B cell (primary cell): Measurements from ENCODE around the gene NOL12. TPM values are rescaled to one million over a fixed set of nuclear protein-coding genes. Genes with fewer than 3 reads are reported as not detected.
"Not testable (repeated sequence)": the region's sequence is repeated elsewhere in the genome, so short reads cannot be mapped to it uniquely, and the experiment has no call there.

ENCODE experiments used
- ATAC-seq: fragments of 200-7000 bp; cut with Tn5 transposase; one replicate; pipeline ENCODE4 v1.10.0; 2021; ENCODE audit warnings: low read depth, mild to moderate bottlenecking, moderate number of reproducible peaks, moderate library complexity
- CTCF ChIA-PET: fragments of 350-600 bp; sonication (Branson Sonifier 250); formaldehyde crosslinking; loops from one replicate; lab custom pipeline; 2021; ENCODE audit warnings: antibody characterized with exemption, inconsistent platforms; lab: Charles Lee
- POLR2A ChIA-PET: fragments of 350-600 bp; sonication (Branson Sonifier 250); formaldehyde crosslinking; loops from one replicate; lab custom pipeline; 2021; ENCODE audit warnings: antibody characterized with exemption; lab: Charles Lee
- DNase-seq: peaks from one replicate; pipeline ENCODE4 v3.0.0; 2013
- H2AFZ ChIP-seq: 2 replicates; pipeline ENCODE4 v1.6.1; 2012; ENCODE audit warnings: mild to moderate bottlenecking, low read depth, low read length; ENCODE audit not compliant: insufficient read depth, poor library complexity, severe bottlenecking
- H3K27ac ChIP-seq, 2 donors: 1 replicate in 1 of 2; 2 replicates in 1 of 2; pipeline ENCODE4 v1.5.1; 2012 to 2013; ENCODE audit warnings: low read length in 2 of 2, mild to moderate bottlenecking in 2 of 2, moderate library complexity in 1 of 2
- H3K27me3 ChIP-seq, 4 experiments: fragments of 200-600 bp in 1 of 4; sonication (generic) in 1 of 4; replicated peaks in 1 of 4; 1 replicate in 2 of 4; 2 replicates in 2 of 4; pipeline versions ENCODE4 v1.6.1 to v1.7.0; 2013 to 2016; ENCODE audit warnings: low read length in 3 of 4, mild to moderate bottlenecking in 2 of 4, mixed read lengths in 1 of 4, moderate library complexity in 1 of 4; ENCODE audit not compliant: insufficient read depth in 4 of 4, control insufficient read depth in 3 of 4; ENCODE audit errors: control extremely low read depth in 1 of 4
- H3K36me3 ChIP-seq, 2 experiments: replicated peaks in 1 of 2; 1 replicate in 1 of 2; 2 replicates in 1 of 2; pipeline versions ENCODE4 v1.6.1 to v1.7.1; 2013; ENCODE audit warnings: low read length in 1 of 2; ENCODE audit not compliant: insufficient read depth in 2 of 2, control insufficient read depth in 1 of 2; ENCODE audit errors: control extremely low read depth in 1 of 2, extremely low read depth in 1 of 2
- H3K4me1 ChIP-seq, 2 donors: fragments of 200-600 bp in 1 of 2; sonication (generic) in 1 of 2; 1 replicate in 1 of 2; 2 replicates in 1 of 2; pipeline versions ENCODE4 v1.5.1 to v1.6.1; 2013 to 2017; ENCODE audit warnings: low read length in 2 of 2; ENCODE audit not compliant: control insufficient read depth in 2 of 2, insufficient read depth in 2 of 2
- H3K4me2 ChIP-seq: replicated peaks from 2 replicates; pipeline ENCODE3; 2012; ENCODE audit warnings: mild to moderate bottlenecking, low read depth, low read length; ENCODE audit not compliant: poor library complexity, severe bottlenecking
- H3K4me3 ChIP-seq, 5 experiments: fragments of 200-600 bp in 1 of 5; sonication (generic) in 1 of 5; 1 replicate in 3 of 5; 2 replicates in 2 of 5; pipeline versions ENCODE4 v1.5.1 to v1.7.0; 2011 to 2016; ENCODE audit warnings: low read length in 4 of 5, mild to moderate bottlenecking in 4 of 5, low read depth in 2 of 5, control low read depth in 1 of 5, moderate library complexity in 1 of 5; ENCODE audit not compliant: insufficient read depth in 1 of 5; ENCODE audit errors: control extremely low read depth in 1 of 5, extremely low read depth in 1 of 5
- H3K79me2 ChIP-seq: fragments of 200-600 bp; sonication (generic); one replicate; pipeline ENCODE4 v1.6.0; 2016; ENCODE audit warnings: low read length; ENCODE audit not compliant: control insufficient read depth, insufficient read depth
- H3K9ac ChIP-seq: fragments of 200-600 bp; sonication (generic); 2 replicates; pipeline ENCODE4 v1.6.1; 2017; ENCODE audit warnings: mild to moderate bottlenecking, low read length, moderate library complexity
- H3K9me3 ChIP-seq, 3 donors: one replicate each; pipeline versions ENCODE4 v1.6.1 to v1.7.1; 2013; ENCODE audit warnings: low read length in 2 of 3; ENCODE audit not compliant: control insufficient read depth in 2 of 3, insufficient read depth in 1 of 3; ENCODE audit errors: control extremely low read depth in 1 of 3
- H4K20me1 ChIP-seq: 2 replicates; pipeline ENCODE4 v1.6.0; 2012; ENCODE audit warnings: mild to moderate bottlenecking, low read length; ENCODE audit not compliant: insufficient read depth, control insufficient read depth, poor library complexity, severe bottlenecking
- H3K27ac Mint-ChIP-seq: one replicate; pipeline ENCODE4 v1.8.0; 2021; ENCODE audit warnings: mixed read lengths
- H3K27me3 Mint-ChIP-seq: one replicate; pipeline ENCODE4 v1.8.0; 2021; ENCODE audit warnings: mixed read lengths
- H3K4me1 Mint-ChIP-seq: one replicate; pipeline ENCODE4 v1.8.0; 2021; ENCODE audit warnings: mixed read lengths
- H3K4me3 Mint-ChIP-seq: one replicate; pipeline ENCODE4 v1.8.0; 2021; ENCODE audit warnings: mixed read lengths
- H3K9me3 Mint-ChIP-seq: one replicate; pipeline ENCODE4 v1.8.0; 2022; ENCODE audit warnings: mixed read lengths; ENCODE audit not compliant: insufficient read depth
- CTCF ChIP-seq: fragments of 200-600 bp; IDR thresholded peaks from one replicate; pipeline ENCODE4 v1.8.0; 2022; ENCODE audit warnings: antibody characterized with exemption, mild to moderate bottlenecking
- EZH2 ChIP-seq: IDR thresholded peaks from 2 replicates; pipeline ENCODE4 v1.6.1; 2012; ENCODE audit warnings: borderline replicate concordance, low read depth, mild to moderate bottlenecking, moderate library complexity, low read length; ENCODE audit not compliant: insufficient read depth, poor library complexity, severe bottlenecking
- WGBS: methylation state at CpG from one replicate; pipeline ENCODE4 v1.1.5; 2013; ENCODE audit warnings: missing lambda C conversion rate; ENCODE audit not compliant: insufficient coverage; 5-methylcytosine and 5-hydroxymethylcytosine counted together
- intact Hi-C: fragments of 100-400 bp; cut with micrococcal nuclease; formaldehyde crosslinking; loops from one replicate; pipeline ENCODE4 v1.10.0; 2022
- polyA plus RNA-seq: library from polyadenylated mRNA; depleted of rRNA; stranded (reverse); fragments of >200 nt; gene quantifications from 2 replicates; pipeline ENCODE4 v1.2.3, GENCODE V29; 2012
- total RNA-seq, 2 donors: library from RNA; stranded (reverse); fragments of 120-200 nt in 1 of 2; gene quantifications; 1 replicate in 1 of 2; 2 replicates in 1 of 2; pipeline versions ENCODE4 v1.2.3 to v1.2.4, GENCODE V29; 2013 to 2022

The NOL12 gene
- total and polyA plus RNA-seq, 2 donors (not counting 1 experiment from before 2014, with no cell fraction given), result 34.7 to 43.1 TPM

DNA sequence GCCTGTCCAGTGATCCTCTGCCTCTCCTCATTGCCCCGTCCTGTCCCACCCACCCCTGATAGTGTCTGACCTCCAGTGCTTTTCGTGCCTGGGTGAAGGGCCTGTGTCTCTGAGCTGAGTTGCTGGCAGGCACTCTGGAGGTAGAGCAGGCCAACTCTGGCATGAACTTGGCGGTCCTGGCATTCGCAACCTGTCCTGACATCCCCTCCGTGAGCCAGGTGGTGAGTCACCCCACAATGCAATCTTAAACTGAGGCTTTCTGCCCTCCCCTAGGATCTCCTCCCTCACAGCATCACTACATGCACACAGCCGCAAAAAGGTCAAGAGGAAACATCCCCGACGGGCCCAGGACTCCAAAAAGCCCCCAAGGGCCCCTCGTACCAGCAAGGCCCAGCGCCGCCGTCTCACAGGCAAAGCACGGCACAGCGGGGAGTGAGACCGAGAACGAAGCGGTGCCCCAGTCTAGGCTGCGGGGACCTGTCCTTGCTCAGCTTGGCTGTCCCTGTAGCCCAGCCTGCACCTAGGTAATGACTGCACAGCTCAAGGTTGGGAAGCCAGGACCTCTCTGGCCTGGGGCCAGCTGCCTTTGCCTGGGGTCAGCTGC lies 4.9 kb downstream of the NOL12 start:
- H3K79me2 ChIP-seq, result peaks cover 15% of the 10 kb centered on the region
- H4K20me1 ChIP-seq, result no peaks in the 10 kb centered on the region
- H3K9me3 ChIP-seq, result no peaks in the 10 kb centered on the region
- ChIA-PET POLR2A (no interaction called here), CTCF (no interaction called here)
- no peak for DNase-seq
- Mint-ChIP-seq H3K27me3 (no peaks in the 10 kb centered on the region), H3K27ac (no peak overlapping the region), H3K4me1 (peaks cover 22% of the 10 kb centered on the region), H3K9me3 (no peaks in the 10 kb centered on the region), H3K4me3 (no peak overlapping the region)
- TF ChIP-seq CTCF (no peak), EZH2 (no peak)
- peaks cover 5 to 20% of the 10 kb centered on the region in 2 donors for H3K4me1 ChIP-seq
- no peak overlapping the region for H3K4me3 ChIP-seq
- H3K27me3 ChIP-seq, result no peaks in the 10 kb centered on the region
- no peak overlapping the region for H2AFZ ChIP-seq
- over 99% methylated on average over 17 of the region's 18 CpGs for WGBS
- H3K4me2 ChIP-seq, result no peak overlapping the region
- no peak overlapping the region for H3K9ac ChIP-seq
- no peak overlapping the region for H3K27ac ChIP-seq
- intact Hi-C loops, result no loop called here
- H3K36me3 ChIP-seq, result peaks cover 0 to 58% of the 10 kb centered on the region in 2 experiments
- ATAC-seq, result no peak

GRCh38 chr22:37692627-37693285 lies 6.6 kb downstream of the NOL12 start:
- 95% methylated on average over 15 of the region's 15 CpGs for WGBS
- no peak overlapping the region for H2AFZ ChIP-seq
- H3K9me3 ChIP-seq, result no peaks in the 10 kb centered on the region
- H3K27ac ChIP-seq, result no peak overlapping the region
- ATAC-seq (no peak), DNase-seq (no peak)
- H3K4me3 Mint-ChIP-seq, result no peak overlapping the region
- H4K20me1 ChIP-seq, result no peaks in the 10 kb centered on the region
- peaks cover 14% of the 10 kb centered on the region for H3K4me1 Mint-ChIP-seq
- POLR2A ChIA-PET, result interaction anchor here (0.6 kb wide), 1 partner anchor 195 kb away, joined by 3 read pairs; no protein-coding TSS in a partner anchor
- no peaks in the 10 kb centered on the region for H3K27me3 Mint-ChIP-seq
- intact Hi-C loops, result no loop called here
- no peak overlapping the region for H3K9ac ChIP-seq
- H3K4me3 ChIP-seq, result no peak overlapping the region
- H3K36me3 ChIP-seq, result peaks cover 0 to 58% of the 10 kb centered on the region in 2 experiments
- CTCF ChIA-PET, result no interaction called here
- no peak overlapping the region for H3K27ac Mint-ChIP-seq
- H3K4me1 ChIP-seq, result peaks cover 9 to 17% of the 10 kb centered on the region in 2 donors
- TF ChIP-seq EZH2, result no peak
- TF ChIP-seq CTCF, result no peak
- no peak overlapping the region for H3K4me2 ChIP-seq
- H3K27me3 ChIP-seq, result no peaks in the 10 kb centered on the region
- no peaks in the 10 kb centered on the region for H3K9me3 Mint-ChIP-seq
- H3K79me2 ChIP-seq, result no peaks in the 10 kb centered on the region

GRCh38 chr22:37694131-37694530 lies 8.0 kb downstream of the NOL12 start:
- H4K20me1 ChIP-seq, H3K27ac ChIP-seq, intact Hi-C loops, H2AFZ ChIP-seq, H3K27me3 ChIP-seq, H3K4me3 ChIP-seq, H3K9ac ChIP-seq, H3K9me3 Mint-ChIP-seq, H3K27ac Mint-ChIP-seq, DNase-seq, H3K9me3 ChIP-seq, H3K4me3 Mint-ChIP-seq, H3K79me2 ChIP-seq, H3K27me3 Mint-ChIP-seq, H3K4me2 ChIP-seq, ATAC-seq: not testable (repeated sequence)
- Histone ChIP-seq H3K36me3 (peaks cover 0 to 46% of the 10 kb centered on the region in 2 experiments), H3K4me1 (peaks cover 9 to 17% of the 10 kb centered on the region in 2 donors)
- WGBS, result 100% methylated on average over 5 of the region's 7 CpGs
- ChIA-PET CTCF (interaction anchor here (0.7 to 0.9 kb wide), 2 partner anchors 18 to 69 kb away, joined by 3 read pairs; partner anchors contain the start of gene LGALS1), POLR2A (interaction anchor here (0.7 kb wide), 1 partner anchor 80 kb away, joined by 3 read pairs; no protein-coding TSS in a partner anchor)
- peaks cover 11% of the 10 kb centered on the region for H3K4me1 Mint-ChIP-seq
